HepG2 (cell line): ENCODE measurements around the gene TRABD. TPM values are rescaled to one million over a fixed set of nuclear protein-coding genes. Genes with fewer than 3 reads are reported as not detected.
A peak's percentile ranks its signal among the peaks of the same experiment; 100 is the strongest.

Experiments
- ATAC-seq: fragments of 200-7000 bp; cut with Tn5 transposase; 3 replicates; pipeline ENCODE4 v1.9.1; 2020; ENCODE audit warnings: mild to moderate bottlenecking, moderate library complexity
- BruUV-seq: library from RNA; stranded (reverse); fragments of 400-500 nt; replicated peaks from 2 replicates; lab custom pipeline; 2021; lab: Mats Ljungman, UMichigan
- CTCF ChIA-PET: fragments of 300-600 bp; formaldehyde crosslinking; extraction: SDS; loops from one replicate; lab custom pipeline; 2021; ENCODE audit warnings: low total read pairs, inconsistent platforms, low intra/inter-chr PET ratio; lab: Yijun Ruan, JAX
- POLR2A ChIA-PET: fragments of 350-600 bp; sonication (Branson Sonifier 250); formaldehyde crosslinking; loops from one replicate; lab custom pipeline; 2020; ENCODE audit warnings: antibody characterized with exemption, inconsistent platforms; lab: Yijun Ruan, JAX
- DNase-seq: peaks from one replicate; pipeline ENCODE4 v3.0.0-alpha.2; 2015; ENCODE audit warnings: low spot score
- FAIRE-seq: peaks from 3 replicates; lab custom pipeline; 2011; peaks lifted over from hg19 to GRCh38; lab: Jason Lieb, UNC
- H2AFZ ChIP-seq: one replicate; pipeline ENCODE4 v1.6.1; 2011; ENCODE audit warnings: low read length, inconsistent platforms
- H3K27ac ChIP-seq: fragments of 300-600 bp; 3 replicates; pipeline ENCODE4 v1.8.0; 2011; ENCODE audit warnings: mixed run types, mild to moderate bottlenecking, mixed read lengths, low read length, inconsistent platforms; ENCODE audit not compliant: insufficient read depth; ENCODE audit errors: extremely low read length
- H3K27me3 ChIP-seq, 2 experiments: fragments of 200-600 bp in 1 of 2; 2 replicates in 1 of 2; 3 replicates in 1 of 2; pipeline versions ENCODE4 v1.6.0 to v1.8.0; 2011; ENCODE audit warnings: low read length in 2 of 2, mild to moderate bottlenecking in 2 of 2, moderate library complexity in 2 of 2, inconsistent platforms in 1 of 2; ENCODE audit not compliant: insufficient read depth in 2 of 2, control insufficient read depth in 1 of 2
- H3K36me3 ChIP-seq, 2 experiments: fragments of 200-600 bp in 1 of 2; replicated peaks in 1 of 2; 2 replicates in 1 of 2; 3 replicates in 1 of 2; pipeline versions ENCODE4 v1.5.1 to v1.8.0; 2011; ENCODE audit warnings: low read length in 2 of 2, inconsistent platforms in 1 of 2; ENCODE audit not compliant: insufficient read depth in 2 of 2, control insufficient read depth in 1 of 2
- H3K4me1 ChIP-seq: 2 replicates; pipeline ENCODE4 v1.5.1; 2012; ENCODE audit warnings: low read length, inconsistent platforms; ENCODE audit not compliant: insufficient read depth
- H3K4me2 ChIP-seq: 2 replicates; pipeline ENCODE4 v1.6.0; 2011; ENCODE audit warnings: low read depth, low read length, inconsistent platforms
- H3K4me3 ChIP-seq, 3 experiments: fragments of 200-600 bp in 1 of 3; sonication (generic), shearing (Covaris generic) in 1 of 3; replicated peaks in 1 of 3; 2 replicates each; pipeline ENCODE4 v1.5.1; 2011 to 2016; ENCODE audit warnings: low read length in 3 of 3, inconsistent platforms in 2 of 3, low read depth in 2 of 3, mild to moderate bottlenecking in 2 of 3, control low read depth in 1 of 3, mixed read lengths in 1 of 3; ENCODE audit not compliant: insufficient read depth in 1 of 3
- H3K79me2 ChIP-seq: one replicate; pipeline ENCODE4 v1.6.1; 2011; ENCODE audit warnings: low read length, inconsistent platforms; ENCODE audit not compliant: insufficient read depth
- H3K9ac ChIP-seq: 2 replicates; pipeline ENCODE4 v1.6.0; 2011; ENCODE audit warnings: mild to moderate bottlenecking, low read depth, low read length, inconsistent platforms; ENCODE audit not compliant: insufficient read depth
- H3K9me3 ChIP-seq: 2 replicates; pipeline ENCODE4 v1.5.1; 2012; ENCODE audit warnings: mild to moderate bottlenecking, low read length
- H4K20me1 ChIP-seq: 2 replicates; pipeline ENCODE4 v1.6.0; 2011; ENCODE audit warnings: inconsistent platforms, mild to moderate bottlenecking, low read length, moderate library complexity; ENCODE audit not compliant: insufficient read depth
- KDM2A ChIP-seq: sonication (generic); formaldehyde crosslinking; IDR thresholded peaks from 2 replicates; pipeline ENCODE4 v1.4.0; 2020; ENCODE audit warnings: low read depth, missing genetic modification reagents, borderline replicate concordance
- KLF12 ChIP-seq: sonication (generic); formaldehyde crosslinking; IDR thresholded peaks from 2 replicates; pipeline ENCODE4 v1.4.0; 2020; ENCODE audit warnings: missing genetic modification reagents, borderline replicate concordance
- SRY ChIP-seq: sonication (generic); formaldehyde crosslinking; IDR thresholded peaks from 2 replicates; pipeline ENCODE4 v1.8.0; 2022; ENCODE audit warnings: mild to moderate bottlenecking, missing genetic modification reagents
- TFDP2 ChIP-seq: sonication (generic); formaldehyde crosslinking; IDR thresholded peaks from 2 replicates; pipeline ENCODE4 v1.4.0; 2020; ENCODE audit warnings: missing genetic modification reagents
- ZNF281 ChIP-seq: sonication (generic); formaldehyde crosslinking; IDR thresholded peaks from 2 replicates; pipeline ENCODE4 v1.4.0; 2020; ENCODE audit warnings: missing genetic modification reagents, borderline replicate concordance
- WGBS: methylation state at CpG from one replicate; pipeline ENCODE4 v1.1.6; 2017; ENCODE audit warnings: low lambda C conversion rate; 5-methylcytosine and 5-hydroxymethylcytosine counted together
- in situ Hi-C: cut with HindIII; loops from 2 replicates; pipeline ENCODE4 v1.10.0; 2017; ENCODE audit warnings: low pct_unique_long_range_greater_than_20kb; ENCODE audit not compliant: extremely low pct_ligation_motif_present
- intact Hi-C: fragments of 100-400 bp; cut with micrococcal nuclease; formaldehyde crosslinking; loops from one replicate; pipeline ENCODE4 v1.10.0; 2022; ENCODE audit not compliant: unreplicated experiment
- polyA plus RNA-seq, 8 experiments: library from polyadenylated mRNA; depleted of rRNA in 3 of 8; stranded (reverse) in 7 of 8; unstranded in 1 of 8; fragments of >200 nt; fragmentation: Illumina TruSeq in 4 of 8; extraction: Trizol in 4 of 8; gene quantifications; 2 replicates each; pipeline versions ENCODE4 v1.2.1 to v1.2.3, GENCODE V29; 2011 to 2016; ENCODE audit warnings: low read depth in 4 of 8, missing spikeins in 1 of 8, mixed read lengths in 1 of 8; ENCODE audit not compliant: insufficient read depth in 1 of 8
- total RNA-seq, 5 experiments: library from RNA; depleted of rRNA; stranded (reverse); fragments of >200 nt; fragmentation: Illumina TruSeq; extraction: Trizol; gene quantifications; 2 replicates each; pipeline ENCODE4 v1.2.3, GENCODE V29; 2016; ENCODE audit warnings: low read depth in 1 of 5

TRABD gene
- total and polyA plus RNA-seq, 2 of the 13 experiments (the other 11 are each of a cell fraction or from before 2014, with no cell fraction given) = 21.5 to 28.9 TPM

- TF ChIP-seq ZNF281 = no peak
- TF ChIP-seq KLF12 = no peak
- TF ChIP-seq KDM2A (CRISPR knock-in tag) = no peak
Observed at GRCh38 chr22:50157709-50158375, 27.9 kb upstream of the TRABD start (continued).

GRCh38 chr22:50160947-50161346 is 24.8 kb upstream of the TRABD start:
- Histone ChIP-seq H3K4me2 (no peak overlapping the region), H3K4me1 (no peaks in the 10 kb centered on the region), H3K27me3 (peaks cover 1 to 40% of the 10 kb centered on the region in 2 experiments; a peak in 4 of 5 replicates), H2AFZ (no peak overlapping the region), H3K79me2 (no peaks in the 10 kb centered on the region), H3K9ac (no peak overlapping the region), H4K20me1 (no peaks in the 10 kb centered on the region), H3K27ac (no peak overlapping the region), H3K4me3 (no peak overlapping the region), H3K36me3 (no peaks in the 10 kb centered on the region), H3K9me3 (no peaks in the 10 kb centered on the region)
- BruUV-seq = no TSS peak
- DNase-seq = no peak
- 53% methylated on average over 5 of the region's 7 CpGs for WGBS
- peak; percentile 78 for ATAC-seq
- FAIRE-seq = no peak
- in situ Hi-C loops = no loop called here
- ChIA-PET POLR2A (no interaction called here), CTCF (no interaction called here)
- intact Hi-C loops = no loop called here
- TF ChIP-seq TFDP2 (CRISPR knock-in tag) = no peak
- no peak for TF ChIP-seq SRY
- TF ChIP-seq, all 625 proteins: peak for 0
